CD4-positive, alpha-beta T cell treated with Interleukin-17A for 4 hours (primary cell): ENCODE data around the gene ERICH3.
"Not testable (repeated sequence)": the region's sequence is repeated elsewhere in the genome, so short reads cannot be mapped to it uniquely, and the experiment has no call there.

Source experiments
- DNase-seq: peaks from one replicate; pipeline ENCODE4 v3.0.0-alpha.2; 2020; ENCODE audit warnings: mixed read lengths

ERICH3 gene

DNA sequence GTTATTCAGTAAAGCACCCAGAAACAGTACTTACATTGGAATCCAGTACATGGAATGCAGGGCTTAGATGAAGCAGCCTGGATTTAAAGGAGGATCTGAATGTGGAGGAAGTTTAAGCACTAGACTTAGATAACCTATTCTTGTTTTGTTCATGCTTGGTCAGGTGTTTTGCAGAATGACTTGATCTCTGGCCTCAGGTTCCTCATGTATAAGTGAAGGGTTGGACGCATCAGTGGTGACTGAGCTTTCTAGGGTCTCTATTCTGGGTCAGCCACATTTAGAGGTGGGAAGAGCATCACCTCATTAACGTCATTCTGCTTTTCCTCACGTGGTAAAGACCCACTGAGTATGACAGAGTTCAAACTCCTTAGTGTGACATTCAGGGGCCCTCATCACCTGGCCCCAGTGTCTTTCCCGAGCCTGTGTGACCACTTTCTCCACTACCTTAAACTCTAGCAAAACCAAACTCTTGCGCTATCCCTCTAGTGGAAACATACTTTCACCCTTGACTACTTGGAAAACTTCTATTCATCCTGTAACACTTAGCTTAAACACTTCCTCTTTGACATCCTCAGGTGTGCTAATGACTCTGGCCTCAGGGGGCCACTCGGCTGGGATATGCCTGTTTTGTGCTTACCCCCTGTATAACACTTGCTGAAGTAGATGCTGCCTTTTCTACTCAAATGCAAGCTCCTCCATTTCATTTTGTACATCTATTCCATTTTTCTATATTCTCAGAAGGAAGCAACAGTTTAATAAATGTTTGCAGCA lies 871 bp upstream of the ERICH3 start:
- DNase-seq: no peak

DNA sequence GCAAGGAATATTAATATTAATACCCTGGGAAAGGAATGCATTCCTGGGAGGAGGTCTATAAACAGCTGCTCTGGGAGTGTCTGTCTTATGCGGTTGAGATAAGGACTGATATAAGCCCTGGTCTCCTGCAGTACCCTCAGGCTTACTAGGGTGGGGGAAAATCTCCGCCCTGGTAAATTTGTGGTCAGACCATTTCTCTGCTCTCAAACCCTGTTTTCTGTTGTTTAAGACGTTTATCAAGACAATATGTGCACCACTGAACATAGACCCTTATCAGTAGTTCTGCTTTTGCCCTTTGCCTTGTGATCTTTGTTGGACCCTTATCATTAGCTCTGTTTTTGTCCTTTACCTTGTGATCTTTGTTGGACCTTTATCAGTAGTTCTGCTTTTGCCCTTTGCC lies 2.7 kb downstream of the ERICH3 start:
- DNase-seq: not testable (repeated sequence)

DNA sequence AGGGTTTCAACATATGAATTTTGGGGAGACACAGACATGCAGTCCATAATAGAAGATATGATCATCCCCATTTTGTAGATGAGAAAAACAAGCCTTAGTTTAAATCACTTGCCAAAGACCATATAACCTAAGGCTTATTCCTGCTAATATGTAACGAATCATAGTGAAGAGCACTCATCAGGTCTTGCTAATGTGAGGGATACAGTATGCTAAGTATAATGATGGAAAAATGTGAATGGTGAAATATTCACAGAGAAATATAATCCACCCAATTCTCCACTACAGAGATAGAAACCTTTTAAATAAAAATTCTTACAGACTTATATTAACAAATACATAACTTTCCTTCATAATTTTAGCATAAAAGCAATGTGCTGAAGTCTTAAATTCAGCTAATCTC lies 18.9 kb downstream of the ERICH3 start:
- DNase-seq: no peak

- DNase-seq: no peak
Measured at GRCh38 chr1:74652711-74653139, 20.9 kb downstream of the ERICH3 start.

DNA sequence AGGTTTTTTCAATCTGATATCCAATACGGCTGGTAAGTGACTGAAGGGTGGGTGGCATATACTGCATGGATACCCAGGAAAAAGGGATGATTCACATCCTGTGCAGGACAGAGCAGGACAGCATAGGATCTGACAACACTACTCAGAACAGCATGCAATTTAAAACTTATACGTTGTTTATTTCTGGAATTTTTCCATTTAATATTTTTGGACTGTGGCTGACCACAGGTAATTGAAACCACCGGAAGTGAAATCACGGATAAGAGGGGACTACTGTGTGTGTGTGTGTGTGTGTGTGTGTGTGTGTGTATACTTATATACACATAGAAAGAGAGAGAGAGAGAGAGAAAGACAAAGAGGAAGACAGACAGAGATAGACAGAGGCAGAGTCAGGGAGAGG lies 23.0 kb downstream of the ERICH3 start:
- no peak for DNase-seq

- DNase-seq: no peak
Measured at GRCh38 chr1:74641876-74642275, 31.7 kb downstream of the ERICH3 start.

- DNase-seq: no peak
Measured at GRCh38 chr1:74641161-74641560, 32.4 kb downstream of the ERICH3 start.

DNA sequence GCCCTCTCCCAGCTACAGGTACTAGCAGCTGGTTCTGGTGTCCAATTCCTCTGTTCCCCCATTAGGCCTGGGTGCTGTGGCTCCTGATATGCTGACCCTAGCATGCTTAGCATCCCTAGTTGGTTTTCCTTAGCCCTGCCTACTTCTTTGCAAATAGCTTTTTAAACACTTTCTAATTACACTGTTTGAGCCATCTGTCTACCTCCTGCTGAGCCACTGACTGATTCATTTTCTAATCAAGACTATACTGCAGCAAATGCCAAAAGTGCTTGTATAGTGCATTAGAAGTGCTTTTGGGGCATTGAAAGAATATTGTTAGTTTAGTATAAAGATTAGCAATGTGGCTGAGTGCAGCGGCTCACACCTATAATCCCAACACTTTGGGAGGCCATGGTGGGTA lies 36.3 kb downstream of the ERICH3 start:
- DNase-seq: no peak

- DNase-seq: no peak
Measured at GRCh38 chr1:74629283-74629682, 44.3 kb downstream of the ERICH3 start.

- DNase-seq: no peak
Measured at GRCh38 chr1:74623716-74624115, 49.9 kb downstream of the ERICH3 start.

DNA sequence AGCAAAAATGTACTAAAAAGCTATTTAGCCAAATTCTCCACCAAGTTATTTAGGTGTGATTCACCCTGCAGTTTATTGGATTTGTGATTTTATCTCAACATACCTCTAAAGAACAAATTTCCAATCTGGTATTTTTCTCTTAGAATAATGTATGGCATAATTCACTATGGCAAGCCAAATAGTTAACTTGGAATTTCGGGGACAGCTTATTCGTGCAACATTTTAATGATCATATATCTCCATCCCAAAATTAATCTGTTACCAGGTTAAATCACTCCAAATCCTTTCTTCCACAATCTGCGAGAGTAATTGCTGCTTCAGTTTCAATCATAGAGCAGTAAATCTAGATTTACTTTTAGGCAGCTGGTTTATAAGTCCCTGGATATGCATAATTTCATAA lies 53.4 kb downstream of the ERICH3 start:
- no peak for DNase-seq

DNA sequence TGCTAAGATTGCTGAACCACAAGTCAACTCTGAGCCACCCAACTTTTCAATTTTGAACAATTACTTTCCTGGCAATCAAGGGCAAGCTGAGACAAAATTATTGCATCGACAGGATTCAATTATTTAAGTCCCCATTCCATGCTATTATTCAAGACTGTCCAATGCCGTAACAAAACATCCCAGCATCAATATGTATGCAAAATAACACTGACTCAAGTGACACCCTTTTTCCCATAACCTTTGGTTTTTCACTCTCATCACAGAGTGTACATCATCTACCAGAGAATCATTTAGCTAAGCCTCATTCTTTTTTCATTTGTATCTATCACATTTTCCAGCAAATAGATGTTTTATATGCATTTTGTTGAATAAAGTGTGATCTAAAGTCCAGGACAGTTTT lies 54.6 kb downstream of the ERICH3 start:
- DNase-seq: no peak

DNA sequence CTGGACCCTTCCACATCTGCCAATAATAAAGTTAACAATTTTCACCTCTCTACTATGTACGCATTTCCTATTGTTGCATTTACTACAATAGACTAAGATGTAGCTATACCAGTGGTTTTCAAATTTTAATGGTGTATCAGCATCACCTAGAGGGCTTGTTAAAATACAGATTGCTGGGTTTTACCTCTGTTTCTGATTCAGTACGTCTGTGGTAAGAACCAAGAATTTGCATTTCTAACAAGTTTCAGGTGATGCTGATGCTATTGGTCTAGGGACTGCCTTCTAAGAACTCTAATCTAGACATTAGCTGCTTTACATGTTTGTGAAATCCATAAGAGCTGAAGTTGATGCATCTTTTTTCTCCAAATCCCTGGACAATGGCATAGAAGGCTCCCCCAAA lies 59.7 kb downstream of the ERICH3 start:
- DNase-seq: no peak

DNA sequence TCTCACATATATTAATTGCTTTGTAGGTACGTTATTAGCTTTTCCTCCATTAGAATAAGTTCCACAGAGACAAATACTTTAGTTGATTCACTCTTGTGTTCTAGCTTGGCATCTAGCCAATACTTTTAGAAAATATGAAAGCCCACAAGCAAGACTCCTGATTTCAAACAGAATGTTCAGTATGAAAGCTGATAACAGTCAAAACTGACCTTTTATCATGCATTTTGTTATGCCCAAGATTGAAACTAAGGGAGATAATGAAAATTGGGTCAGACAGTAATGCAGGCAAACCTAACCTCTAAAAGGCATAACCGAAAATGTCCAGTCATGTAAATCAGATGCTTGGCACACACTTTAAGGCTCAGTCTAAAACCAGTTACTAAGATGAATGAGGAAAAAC lies 61.7 kb downstream of the ERICH3 start:
- no peak for DNase-seq

DNA sequence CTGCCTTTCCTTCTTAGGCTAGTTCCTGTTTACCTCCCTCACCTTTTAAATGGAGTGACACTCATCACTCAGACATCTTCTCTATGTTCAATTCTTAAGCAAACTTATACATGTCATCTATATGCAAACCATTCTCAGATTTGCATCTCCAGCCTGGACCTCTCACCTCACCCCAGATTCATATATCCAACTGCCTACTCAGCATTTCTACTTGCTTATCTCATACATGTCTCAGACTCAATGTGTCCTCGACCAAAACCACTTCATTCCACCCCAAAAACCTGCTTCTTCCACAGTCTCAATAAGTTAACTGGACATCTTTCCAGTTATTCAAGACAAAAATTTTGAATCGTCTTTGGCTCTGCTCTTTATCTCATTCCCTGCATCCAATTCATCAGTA lies 62.6 kb downstream of the ERICH3 start:
- no peak for DNase-seq

DNA sequence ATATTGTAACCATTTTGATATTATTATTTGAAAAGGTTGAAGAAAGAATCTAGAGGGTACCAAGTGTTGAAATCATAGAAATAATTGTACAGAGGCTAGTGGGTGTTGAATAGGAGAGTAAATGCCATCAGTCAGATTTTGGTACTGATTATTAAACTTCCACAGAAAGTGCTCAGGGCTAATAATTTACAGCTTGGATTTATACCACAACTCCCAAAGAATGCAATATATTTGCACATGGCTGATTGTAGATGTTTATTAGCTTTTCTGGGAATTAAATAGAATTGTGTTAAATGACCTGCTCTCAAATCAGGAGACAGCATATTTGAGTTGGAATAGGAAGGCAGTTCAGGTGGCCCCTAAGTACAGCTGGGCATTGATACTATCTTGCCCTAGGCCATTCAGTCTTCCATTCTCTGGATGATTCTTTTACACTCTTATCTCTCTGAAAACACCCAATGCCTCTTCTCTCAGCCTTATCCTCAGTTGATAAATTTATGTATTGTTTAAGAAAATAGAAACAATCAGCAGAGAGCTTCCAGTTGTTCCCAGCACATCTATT lies 63.7 kb downstream of the ERICH3 start:
- DNase-seq: no peak

DNA sequence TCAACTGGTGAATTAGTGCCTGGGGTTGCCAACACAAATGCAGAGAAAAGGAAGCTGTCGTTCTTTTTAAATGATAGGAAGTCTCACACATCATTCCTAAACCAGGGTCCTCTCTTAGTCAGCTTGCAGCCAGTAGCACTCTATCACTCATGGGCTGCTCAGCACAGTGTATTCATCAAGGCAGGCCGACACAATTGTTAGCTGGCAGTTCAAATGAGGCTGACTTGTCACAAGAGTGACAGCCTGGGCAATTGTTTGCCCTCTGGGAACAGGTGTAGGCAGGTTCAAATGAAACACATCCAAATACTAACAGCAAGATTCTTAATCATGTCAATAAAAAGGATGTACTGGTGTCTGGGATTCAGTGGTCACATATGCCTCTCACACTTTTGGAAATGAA lies 76.9 kb downstream of the ERICH3 start:
- no peak for DNase-seq

DNA sequence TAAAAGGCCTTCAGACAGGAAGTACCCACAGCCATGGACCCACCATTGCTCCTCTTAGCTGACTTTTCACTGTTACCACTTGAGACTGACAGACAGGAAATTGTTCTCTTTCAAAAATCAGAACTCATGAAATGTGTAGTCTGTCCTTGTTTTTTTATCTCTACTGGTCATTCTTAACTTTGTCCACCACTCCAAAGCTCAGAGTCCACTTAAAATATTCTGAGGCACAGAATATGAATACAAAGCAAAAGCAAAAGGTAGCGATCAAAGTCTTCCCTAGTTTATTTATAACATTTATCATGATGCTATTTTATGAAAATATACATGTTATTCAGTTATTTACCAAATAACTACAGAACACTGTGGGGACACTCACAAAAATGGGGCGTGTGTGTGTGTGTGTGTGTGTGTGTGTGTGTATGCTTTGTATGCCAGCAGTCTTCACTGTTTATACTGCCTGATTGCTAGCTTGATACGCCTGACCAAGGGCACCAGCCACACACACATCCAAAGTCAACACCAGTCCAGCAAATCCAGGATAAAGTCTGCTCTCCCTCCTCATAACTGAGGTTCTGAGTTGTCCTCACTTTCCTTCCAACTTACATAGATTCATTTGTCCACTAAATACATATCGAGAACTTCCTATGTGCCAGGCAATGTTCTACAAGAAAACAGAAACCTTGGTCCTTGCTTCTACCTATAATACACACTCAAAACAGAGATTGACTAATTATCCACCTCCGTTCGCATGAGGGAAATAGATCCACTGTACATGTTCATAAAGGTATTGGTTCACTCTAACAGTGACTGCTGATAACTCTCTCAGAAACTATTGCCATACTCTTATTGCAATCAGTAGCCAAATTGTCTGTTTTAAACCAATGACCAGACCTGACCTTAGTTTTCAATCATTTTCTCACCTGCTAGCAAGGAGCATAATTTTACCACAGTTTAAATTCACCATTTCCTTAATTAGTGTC lies 79.4 kb downstream of the ERICH3 start:
- DNase-seq: no peak

DNA sequence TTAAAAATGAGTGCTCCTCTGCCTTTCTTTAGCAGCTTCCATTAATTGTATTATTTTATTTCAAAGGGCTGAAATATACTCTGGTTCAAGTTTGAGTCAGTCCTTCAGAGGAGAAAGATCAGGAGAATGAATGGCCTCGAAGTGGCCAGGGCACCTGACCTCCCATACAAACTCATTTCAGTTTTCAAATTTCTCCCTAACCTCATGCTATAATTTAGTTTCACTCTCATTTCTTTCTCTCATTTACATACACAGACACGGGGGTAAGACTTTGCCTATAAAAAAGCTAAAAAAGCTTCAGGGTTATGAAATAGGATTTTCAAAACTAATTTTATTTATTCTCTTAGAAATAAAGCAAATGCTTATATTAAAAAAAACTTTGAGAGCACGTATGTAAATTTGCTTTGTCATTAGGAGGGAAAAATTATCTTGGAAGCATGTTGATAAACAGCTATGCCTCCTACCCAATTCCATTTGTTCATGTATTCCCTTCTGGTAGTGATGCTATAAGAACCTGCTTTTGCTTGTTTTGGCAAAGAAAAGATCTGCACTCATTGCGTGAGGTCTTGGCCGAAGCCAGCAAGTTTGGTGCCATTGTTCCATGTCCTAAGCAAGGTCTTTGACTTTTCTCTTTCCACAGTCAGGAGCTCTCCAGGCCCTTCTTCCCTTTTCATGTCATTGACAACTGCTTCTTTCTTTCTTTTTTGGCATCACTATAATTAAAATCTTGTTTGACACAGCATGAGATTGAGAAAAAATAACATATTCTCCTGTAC lies 80.8 kb downstream of the ERICH3 start:
- no peak for DNase-seq

- DNase-seq: no peak
Measured at GRCh38 chr1:74591949-74592348, 81.6 kb downstream of the ERICH3 start.

DNA sequence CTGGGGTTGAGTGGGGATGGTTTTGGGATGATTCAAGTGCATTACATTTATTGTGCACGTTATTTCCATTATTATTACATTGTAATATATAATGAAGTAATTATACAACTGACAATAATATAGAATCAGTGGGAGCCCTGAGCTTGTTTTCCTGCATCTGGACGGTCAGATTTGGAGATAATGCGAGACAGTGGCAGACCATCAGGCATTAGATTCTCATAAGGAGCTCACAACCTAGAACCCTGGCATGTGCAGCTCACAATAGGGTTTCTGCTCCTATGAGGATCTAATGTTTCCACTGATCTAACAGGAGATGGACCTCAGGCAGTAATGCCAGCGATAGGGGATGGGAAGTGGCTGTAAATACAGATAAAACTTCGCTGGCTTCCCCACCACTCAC lies 83.3 kb downstream of the ERICH3 start:
- DNase-seq: no peak

GRCh38 chr1:74587888-74588287 lies 85.7 kb downstream of the ERICH3 start:
- DNase-seq: no peak
